Measurements from ENCODE around the gene C1QL1. TPM values are rescaled to one million over a fixed set of nuclear protein-coding genes. Genes with fewer than 3 reads are reported as not detected.

The C1QL1 gene
- total and polyA plus RNA-seq, 9 donors = 0.20 to 6.0 (median 0.87) TPM; not detected in 3

GRCh38 chr17:44924107-44924544, 44.0 kb downstream of the C1QL1 start:
- TF ChIP-seq, protein P1, sequence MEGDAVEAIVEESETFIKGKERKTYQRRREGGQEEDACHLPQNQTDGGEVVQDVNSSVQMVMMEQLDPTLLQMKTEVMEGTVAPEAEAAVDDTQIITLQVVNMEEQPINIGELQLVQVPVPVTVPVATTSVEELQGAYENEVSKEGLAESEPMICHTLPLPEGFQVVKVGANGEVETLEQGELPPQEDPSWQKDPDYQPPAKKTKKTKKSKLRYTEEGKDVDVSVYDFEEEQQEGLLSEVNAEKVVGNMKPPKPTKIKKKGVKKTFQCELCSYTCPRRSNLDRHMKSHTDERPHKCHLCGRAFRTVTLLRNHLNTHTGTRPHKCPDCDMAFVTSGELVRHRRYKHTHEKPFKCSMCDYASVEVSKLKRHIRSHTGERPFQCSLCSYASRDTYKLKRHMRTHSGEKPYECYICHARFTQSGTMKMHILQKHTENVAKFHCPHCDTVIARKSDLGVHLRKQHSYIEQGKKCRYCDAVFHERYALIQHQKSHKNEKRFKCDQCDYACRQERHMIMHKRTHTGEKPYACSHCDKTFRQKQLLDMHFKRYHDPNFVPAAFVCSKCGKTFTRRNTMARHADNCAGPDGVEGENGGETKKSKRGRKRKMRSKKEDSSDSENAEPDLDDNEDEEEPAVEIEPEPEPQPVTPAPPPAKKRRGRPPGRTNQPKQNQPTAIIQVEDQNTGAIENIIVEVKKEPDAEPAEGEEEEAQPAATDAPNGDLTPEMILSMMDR (IDR thresholded peaks at IDR 0.05) = no peak

GRCh38 chr17:44922746-44923470, 45.2 kb downstream of the C1QL1 start:
- Histone ChIP-seq H3K4me3 (no peak overlapping the region), H3K36me3 (no peaks in the 10 kb centered on the region), H3K4me1 (ENCODE audit: insufficient read depth) (no peaks in the 10 kb centered on the region), H3K27me3 (no peaks in the 10 kb centered on the region), H3K27ac (no peak overlapping the region), H3K9me3 (no peaks in the 10 kb centered on the region)
- peak in 1 of 5 donors; percentile 31 for DNase-seq
- WGBS, 3 donors = 81 to 85% (median 81%) methylated on average over 19 of the region's 19 CpGs
- intact Hi-C loops (cut with DNase I) = loop anchor here in 3 of 4 donors (5.0 to 10.0 kb wide), 4 partner anchors 99 to 274 kb away; partner anchors contain the start of gene PLCD3 (in 1 of the 3)
- TF ChIP-seq EP300 (IDR thresholded peaks at IDR 0.05) (no peak), POLR2A (IDR thresholded peaks at IDR 0.05) (no peak)
- TF ChIP-seq, protein P1 (IDR thresholded peaks at IDR 0.05) = no peak

More at GRCh38 chr17:44924107-44924544, 44.0 kb downstream of the C1QL1 start:
- Histone ChIP-seq H3K27ac (no peak overlapping the region), H3K27me3 (no peaks in the 10 kb centered on the region), H3K9me3 (no peaks in the 10 kb centered on the region), H3K36me3 (no peaks in the 10 kb centered on the region), H3K4me3 (no peak overlapping the region), H3K4me1 (ENCODE audit: insufficient read depth) (no peaks in the 10 kb centered on the region)
- DNase-seq = peak in 1 of 5 donors; percentile 7
- 63 to 72% (median 68%) methylated on average over 9 of the region's 9 CpGs for WGBS, 3 donors
- intact Hi-C loops (cut with DNase I) = loop anchor here in 3 of 4 donors (5.0 to 10.0 kb wide), 4 partner anchors 98 to 273 kb away; partner anchors contain the start of gene PLCD3 (in 1 of the 3)

- Histone ChIP-seq H3K4me1 (ENCODE audit: insufficient read depth) (no peaks in the 10 kb centered on the region), H3K27ac (no peak overlapping the region), H3K36me3 (no peaks in the 10 kb centered on the region), H3K27me3 (no peaks in the 10 kb centered on the region), H3K4me3 (no peak overlapping the region), H3K9me3 (no peaks in the 10 kb centered on the region)
- DNase-seq = peak in 1 of 5 donors; percentile 19
- 87 to 91% (median 90%) methylated on average over 6 of the region's 6 CpGs for WGBS, 3 donors
- intact Hi-C loops (cut with DNase I) = loop anchor here in 3 of 4 donors (5.0 to 10.0 kb wide), 4 partner anchors 100 to 275 kb away; partner anchors contain the start of gene PLCD3 (in 1 of the 3)
- TF ChIP-seq, protein P1 (IDR thresholded peaks at IDR 0.05) = no peak
- TF ChIP-seq POLR2A (IDR thresholded peaks at IDR 0.05) (no peak), EP300 (IDR thresholded peaks at IDR 0.05) (no peak)
These were observed 46.0 kb downstream of the C1QL1 start for GRCh38 chr17:44922136-44922535.

DNA sequence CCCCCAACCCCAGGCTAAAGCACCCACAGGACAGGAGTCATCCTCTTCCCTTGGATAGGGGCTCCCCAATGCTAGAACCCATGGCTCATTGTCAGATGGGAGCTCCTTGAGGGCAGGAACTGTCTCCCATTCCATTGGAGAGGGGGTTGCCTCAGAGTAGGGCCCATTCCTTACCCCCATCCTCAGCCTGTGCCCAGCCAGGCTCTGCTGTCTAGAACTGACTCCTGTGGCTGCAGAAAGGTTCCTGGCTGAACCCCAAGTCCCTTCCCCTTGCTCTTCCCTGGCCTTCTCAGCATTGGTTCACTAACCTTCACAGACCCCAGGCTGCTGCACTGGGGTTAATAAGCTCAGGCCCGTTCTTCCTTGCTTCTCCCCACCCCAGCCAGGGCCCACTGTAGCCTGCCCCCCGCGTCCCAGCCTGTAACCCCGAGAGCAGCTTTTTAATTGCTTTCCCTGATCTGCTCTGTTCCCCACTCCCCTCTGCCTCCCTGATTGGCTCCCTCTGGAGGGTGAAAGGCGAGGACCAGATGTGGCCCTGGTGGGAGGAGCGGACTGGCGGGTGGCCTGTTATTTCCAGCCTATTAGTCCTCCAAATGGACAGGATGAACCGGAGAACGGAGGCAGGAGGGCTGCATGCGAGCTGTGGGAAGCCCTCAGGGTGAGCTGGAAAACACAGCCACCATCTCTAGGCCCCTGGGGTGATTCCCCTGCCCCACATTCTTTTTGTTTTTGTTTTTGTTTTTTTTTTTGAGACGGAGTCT, 46.8 kb downstream of the C1QL1 start:
- H3K9me3 ChIP-seq = no peaks in the 10 kb centered on the region
- H3K36me3 ChIP-seq = no peaks in the 10 kb centered on the region
- intact Hi-C loops (cut with DNase I) = loop anchor here (2.0 to 10.0 kb wide), 7 partner anchors 99 to 276 kb away; partner anchors contain the start of gene PLCD3 (in 1 of the 4)
- 42 to 61% (median 57%) methylated on average over 11 of the region's 11 CpGs for WGBS, 3 donors
- H3K4me1 ChIP-seq (ENCODE audit: insufficient read depth) = no peaks in the 10 kb centered on the region
- no peak overlapping the region for H3K4me3 ChIP-seq
- H3K27me3 ChIP-seq = no peaks in the 10 kb centered on the region
- no peak overlapping the region for H3K27ac ChIP-seq
- TF ChIP-seq POLR2A (IDR thresholded peaks at IDR 0.05) (no peak), EP300 (IDR thresholded peaks at IDR 0.05) (no peak)
- TF ChIP-seq, protein P1 (IDR thresholded peaks at IDR 0.05) = no peak
- peak in 1 of 5 donors; percentile 44 for DNase-seq

Measured in ovary (tissue), 9 donors.